IPS DF 4.7 (cell line): ENCODE results near the gene OASL.
"Not testable (repeated sequence)": the region's sequence is repeated elsewhere in the genome, so short reads cannot be mapped to it uniquely, and the experiment has no call there.

Source experiments
- DNase-seq: peaks from one replicate; pipeline ENCODE4 v3.0.0-alpha.2; 2013; ENCODE audit warnings: low spot score; ENCODE audit errors: extremely low read depth

OASL gene, protein sequence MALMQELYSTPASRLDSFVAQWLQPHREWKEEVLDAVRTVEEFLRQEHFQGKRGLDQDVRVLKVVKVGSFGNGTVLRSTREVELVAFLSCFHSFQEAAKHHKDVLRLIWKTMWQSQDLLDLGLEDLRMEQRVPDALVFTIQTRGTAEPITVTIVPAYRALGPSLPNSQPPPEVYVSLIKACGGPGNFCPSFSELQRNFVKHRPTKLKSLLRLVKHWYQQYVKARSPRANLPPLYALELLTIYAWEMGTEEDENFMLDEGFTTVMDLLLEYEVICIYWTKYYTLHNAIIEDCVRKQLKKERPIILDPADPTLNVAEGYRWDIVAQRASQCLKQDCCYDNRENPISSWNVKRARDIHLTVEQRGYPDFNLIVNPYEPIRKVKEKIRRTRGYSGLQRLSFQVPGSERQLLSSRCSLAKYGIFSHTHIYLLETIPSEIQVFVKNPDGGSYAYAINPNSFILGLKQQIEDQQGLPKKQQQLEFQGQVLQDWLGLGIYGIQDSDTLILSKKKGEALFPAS

DNA sequence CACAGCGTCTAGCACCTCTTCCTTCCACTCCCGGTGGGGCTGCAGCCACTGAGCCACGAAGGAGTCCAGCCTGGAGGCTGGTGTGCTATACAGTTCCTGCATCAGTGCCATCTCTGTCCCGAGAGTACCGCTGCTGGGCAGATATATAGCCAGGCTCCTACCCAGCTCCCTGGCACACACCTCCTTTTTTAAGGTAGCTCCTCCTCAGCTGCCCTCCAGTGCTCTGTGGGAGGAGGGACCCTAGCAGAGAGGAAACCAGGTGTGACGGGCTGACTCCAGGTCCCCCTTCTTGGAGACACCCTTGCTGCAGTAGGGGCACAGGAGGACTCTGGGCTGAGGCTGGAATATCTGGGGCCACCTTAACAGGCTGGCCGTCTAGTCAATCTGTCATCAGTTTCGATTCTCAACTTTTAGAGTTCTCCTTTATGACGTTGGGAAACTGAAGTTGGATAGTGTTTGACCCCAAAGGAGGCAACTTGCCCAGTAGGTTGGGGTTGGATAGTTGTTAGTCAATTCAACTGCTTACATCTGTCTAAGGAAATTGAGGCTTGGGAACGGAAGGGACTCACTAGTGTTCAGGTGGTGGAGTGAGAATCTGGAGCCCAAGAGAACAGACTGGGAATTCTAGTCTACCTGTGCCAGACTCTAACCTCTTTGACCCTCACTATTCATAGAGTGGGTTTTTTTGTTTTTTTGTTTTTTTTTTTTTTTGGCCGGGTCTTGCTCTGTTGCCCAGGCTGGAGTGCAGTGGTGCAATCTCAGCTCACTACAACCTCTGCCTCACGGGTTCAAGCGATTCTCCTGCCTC, at the start of gene OASL:
Gene OASL (minus strand): TSS at position 386 of the 808 bp plus-strand sequence. CDS start 275 bp downstream, at position 111.
- DNase-seq: no peak

DNA sequence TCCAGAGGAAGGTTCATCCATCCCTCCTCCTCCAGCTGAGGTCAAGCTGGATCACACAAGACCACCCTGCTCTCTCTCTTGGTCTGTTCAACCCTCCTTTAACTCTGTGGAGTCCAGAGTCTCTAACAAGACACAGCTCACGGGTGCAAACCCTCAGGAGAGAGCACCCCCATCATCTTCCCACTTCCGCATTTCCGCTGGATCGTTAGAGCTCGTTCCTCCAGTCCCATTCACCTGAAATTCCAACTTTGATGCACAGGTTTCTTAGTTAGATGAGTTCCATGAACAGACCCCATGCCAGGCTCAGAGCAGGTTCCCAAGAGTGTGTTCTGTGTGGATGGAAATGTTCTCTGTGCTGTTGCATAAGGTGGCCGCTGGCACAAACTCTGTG, 49.1 kb upstream of the OASL start:
- DNase-seq: no peak

DNA sequence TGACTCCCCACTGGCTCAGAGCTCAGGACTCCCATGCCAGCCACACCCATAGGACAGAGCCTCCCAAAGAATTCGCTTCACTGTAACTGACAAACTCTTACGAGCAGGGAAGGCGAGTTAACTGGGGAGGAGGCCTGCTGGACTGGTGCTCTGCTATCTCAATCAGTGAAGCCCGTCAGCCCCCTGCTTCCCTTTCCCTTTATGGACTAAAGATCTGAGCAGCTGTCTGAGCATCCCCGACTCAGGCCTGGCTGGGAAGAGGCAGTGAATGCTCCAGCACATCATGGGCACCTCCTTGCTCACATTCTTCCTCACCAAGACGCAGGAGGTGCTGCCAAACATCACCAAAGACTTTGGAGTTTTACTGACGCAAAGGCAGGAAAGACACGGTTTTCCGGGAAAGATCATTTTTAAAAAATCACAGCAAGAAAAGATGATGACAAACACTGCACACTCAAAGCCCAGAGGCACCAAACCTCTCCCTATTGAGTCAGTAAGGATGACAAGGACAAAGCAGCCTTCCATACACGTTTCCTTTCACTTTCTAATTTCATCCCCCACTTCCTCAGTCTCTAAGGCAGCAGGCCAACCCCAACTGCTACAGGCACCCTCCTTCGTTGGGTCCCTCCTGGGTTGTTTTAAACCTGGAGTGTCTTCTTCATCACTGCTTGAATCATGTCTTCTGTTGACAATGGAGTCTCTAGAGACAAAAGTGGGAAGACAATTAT, 48.6 kb upstream of the OASL start:
- no peak for DNase-seq

DNA sequence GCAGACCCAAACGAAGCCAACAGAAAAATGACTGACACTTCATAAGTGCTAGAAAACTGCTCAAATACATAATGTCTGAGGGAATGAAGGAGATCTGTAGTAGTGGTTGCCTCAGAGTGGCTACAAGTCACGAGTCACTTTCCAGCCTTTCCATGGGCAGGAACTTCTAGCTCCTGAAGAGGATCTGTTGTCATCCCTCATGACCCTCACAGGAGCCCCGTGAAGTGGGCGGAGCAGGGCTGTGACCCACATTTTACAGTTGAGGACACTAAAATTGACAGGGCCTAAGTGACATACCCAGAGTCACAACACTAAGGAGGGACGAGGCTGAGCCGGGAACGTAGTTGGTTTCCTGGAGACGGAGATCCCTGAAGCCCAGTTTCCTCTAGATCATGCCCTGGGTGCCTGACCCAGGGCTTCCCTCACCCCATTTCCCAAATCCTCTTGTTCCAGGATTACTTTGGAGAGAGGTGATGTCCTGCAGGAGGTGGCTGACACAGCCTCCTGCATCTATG, 47.8 kb upstream of the OASL start:
- no peak for DNase-seq

DNA sequence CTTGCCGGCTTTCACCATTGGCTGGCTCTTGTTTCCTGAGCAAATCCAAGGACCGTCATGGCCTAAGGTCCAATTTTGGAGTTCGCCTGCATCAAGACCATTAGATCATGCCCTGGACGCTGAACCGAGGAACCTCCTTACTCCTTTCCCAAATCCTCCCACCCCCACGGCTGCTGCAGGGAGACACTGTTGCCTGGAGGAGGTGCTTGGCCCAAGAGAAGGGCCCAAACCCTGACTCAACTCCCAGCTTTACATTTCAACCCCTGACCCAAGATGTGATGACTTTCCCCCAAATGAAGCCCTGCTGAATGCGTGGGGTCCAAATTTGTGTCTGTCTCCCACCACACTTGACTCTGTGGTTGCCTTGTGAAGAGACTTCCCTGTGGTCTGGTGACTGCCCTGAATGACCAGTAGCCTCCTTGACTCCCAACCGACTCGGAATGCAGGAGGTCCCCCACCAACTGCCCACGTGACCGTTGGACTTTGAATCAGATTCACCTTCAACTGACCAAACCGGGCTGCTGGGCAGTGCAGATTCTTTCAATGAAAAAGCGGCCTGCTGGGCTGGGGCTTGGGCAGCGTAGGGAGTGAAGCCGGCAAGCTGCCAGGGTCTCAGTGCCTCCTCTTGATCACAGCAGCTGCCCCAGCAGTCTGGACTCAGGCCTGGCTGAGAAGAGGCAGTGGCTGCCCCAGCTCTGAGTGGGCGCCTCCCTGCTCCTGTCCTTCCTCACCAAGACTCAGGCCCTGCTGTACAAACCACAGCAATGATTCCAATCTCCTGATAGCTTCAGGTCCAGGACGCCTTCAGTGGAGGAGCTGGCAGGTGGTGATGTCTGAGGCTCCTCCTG, 46.7 kb upstream of the OASL start:
- no peak for DNase-seq

DNA sequence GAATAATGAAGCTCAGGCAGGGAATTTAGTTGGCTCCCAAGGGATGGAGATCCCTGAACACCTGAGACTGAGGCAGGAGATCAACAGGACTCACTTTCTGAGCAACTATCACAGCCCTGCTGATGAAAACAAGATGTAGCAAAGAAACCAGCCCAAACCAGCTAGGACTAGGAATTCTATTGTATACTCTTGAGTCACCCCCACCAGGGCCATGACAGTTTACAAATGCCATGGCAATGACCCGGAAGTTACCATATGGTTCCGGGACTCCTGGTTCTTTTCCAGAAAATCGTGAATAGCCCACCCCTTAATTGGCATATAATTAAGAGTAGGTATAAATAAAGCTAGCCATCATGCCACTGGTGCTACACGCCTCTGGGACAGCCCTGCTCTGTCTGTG, 46.0 kb upstream of the OASL start:
- DNase-seq: no peak

DNA sequence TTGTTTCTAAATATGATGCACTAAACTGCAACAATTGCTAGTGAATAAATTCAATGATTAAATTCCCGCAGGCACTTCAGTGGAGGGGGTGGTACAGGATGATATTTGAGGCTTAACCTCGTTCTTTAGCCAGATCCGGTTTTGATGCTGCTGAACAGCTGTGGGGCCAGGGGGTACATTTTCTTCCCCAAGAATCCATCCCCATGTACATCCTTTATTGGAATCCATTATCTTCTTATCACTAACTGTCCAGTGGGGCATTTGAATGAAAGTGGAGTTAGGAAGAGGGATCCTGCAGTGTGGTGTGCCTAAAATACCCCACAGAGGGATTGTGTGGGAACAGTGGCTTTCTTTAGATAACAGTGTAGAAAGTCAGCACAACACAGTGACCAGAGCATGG, 45.2 kb upstream of the OASL start:
- DNase-seq: no peak

DNA sequence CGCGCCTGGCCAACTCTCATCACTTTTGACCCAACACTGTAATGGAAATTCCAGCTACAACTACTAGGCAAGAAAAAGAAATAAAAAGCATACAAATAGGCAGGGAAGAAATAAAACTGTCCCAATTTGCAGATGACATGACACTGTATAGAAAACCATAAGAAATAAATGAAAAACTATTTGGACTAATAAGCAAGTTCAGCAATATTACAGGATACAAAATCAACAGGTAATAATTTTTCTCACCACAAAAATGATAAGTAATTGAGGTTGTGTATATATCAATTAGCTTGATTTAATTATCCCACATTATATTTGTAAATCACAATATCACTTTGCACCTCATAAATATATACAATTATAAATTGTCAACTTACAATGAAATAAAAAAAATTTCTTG, 41.9 kb upstream of the OASL start:
- no peak for DNase-seq

DNA sequence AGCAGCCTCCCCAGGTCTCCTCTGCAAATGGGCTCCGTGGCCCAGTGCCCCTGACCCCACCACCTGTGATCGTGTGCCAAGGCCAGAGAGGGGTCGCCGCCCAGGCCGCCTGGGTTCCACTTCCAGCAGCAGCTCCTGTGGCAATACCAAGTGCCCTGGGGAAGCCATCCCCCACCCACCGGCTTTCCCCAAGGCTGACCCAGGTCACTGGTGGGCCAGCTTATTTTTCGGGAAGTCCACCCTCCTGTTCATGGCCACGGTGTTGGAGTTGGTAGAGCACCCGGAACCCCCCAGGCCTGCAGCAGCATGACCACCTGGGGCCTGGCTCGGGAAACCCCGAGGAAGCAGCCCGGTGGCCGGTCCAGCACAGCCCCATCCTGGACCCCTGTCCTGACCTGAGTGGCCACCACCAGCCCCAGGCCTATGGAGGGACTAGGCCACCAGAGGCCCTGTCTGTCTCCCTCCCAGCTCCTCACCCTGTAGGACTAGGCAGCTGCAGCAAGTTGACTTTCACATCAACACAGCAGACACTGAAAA, 40.8 kb upstream of the OASL start:
- DNase-seq: no peak

DNA sequence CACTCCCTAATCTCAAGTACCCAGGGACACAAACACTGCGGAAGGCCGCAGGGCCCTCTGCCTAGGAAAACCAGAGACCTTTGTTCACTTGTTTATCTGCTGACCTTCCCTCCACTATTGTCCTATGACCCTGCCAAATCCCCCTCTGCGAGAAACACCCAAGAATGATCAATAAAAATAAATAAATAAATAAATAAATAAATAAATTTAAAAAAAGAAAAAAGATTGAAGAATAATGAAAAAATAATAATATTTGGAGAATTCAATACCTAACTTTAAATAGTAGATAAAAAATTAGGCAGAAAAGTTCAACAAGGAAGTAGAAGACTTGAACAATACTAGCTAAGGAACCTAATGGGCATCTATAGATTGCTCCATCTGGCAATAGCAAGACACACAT, 38.4 kb upstream of the OASL start:
- not testable (repeated sequence) for DNase-seq

DNA sequence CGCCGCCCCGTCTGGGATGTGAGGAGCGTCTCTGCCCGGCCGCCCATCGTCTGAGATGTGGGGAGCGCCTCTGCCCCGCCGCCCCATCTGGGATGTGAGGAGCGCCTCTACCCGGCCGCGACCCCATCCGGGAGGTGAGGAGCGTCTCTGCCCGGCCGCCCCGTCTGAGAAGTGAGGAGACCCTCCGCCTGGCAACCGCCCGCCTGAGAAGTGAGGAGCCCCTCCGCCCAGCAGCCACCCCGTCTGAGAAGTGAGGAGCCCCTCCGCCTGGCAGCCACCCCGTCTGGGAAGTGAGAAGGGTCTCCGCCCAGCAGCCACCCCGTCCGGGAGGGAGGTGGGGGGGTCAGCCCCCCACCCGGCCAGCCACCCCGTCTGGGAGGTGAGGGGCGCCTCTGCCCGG, 36.9 kb upstream of the OASL start:
- DNase-seq: not testable (repeated sequence)

DNA sequence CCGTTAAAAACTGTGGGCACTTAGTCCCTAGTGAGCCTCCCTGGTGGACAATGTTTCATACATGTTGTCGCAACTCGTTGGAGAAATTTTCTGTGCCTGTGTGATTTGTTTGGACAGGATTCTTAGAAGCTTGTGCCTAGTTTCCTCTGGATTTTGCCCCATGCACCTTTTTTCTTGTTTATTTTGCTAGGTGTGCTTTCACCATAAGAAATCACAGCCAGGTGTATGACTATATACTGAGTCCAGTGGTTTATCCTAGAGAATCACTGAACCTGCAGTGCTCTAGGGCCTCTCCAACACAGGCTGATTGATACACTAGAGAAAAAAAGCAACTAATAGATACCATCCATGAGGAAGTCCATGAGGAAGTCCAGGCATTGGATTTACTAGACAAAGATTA, 33.1 kb upstream of the OASL start:
- no peak for DNase-seq

DNA sequence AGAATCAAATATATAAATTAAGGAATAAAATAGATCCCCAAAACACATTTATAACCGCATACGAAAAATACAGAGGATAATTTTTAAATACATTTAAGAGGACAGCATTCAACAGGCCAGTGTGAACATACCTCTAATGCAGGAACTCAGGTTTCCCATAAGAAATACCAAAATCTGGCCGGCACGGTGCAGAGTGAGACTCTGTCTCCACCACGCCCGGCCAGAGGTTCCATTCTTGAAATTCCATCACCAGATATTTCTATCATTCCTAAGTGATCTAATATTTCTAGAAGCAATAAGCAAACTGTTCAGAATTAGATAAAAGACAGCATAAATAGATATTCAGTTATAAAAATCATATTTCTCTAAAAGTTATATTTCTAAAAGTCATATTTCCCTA, 30.2 kb upstream of the OASL start:
- no peak for DNase-seq

DNA sequence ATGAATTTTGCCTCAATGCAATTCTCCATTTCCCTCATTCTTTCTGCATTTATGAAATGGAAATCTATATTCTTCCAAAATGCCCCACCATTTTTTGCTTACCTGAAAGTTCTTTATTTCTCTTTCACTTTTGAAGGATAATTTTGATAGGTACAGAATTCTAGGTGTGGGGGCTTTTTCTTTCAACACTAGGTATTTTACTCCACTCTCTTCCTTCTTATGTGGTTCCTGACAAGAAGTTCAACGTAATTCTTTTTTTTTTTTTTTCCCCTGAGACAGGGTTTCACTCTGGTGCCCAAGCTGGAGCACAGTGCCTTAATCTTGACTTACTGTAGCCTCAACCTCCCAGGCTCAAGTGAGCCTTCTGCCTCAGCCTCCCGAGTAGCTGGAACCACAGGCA, 26.3 kb upstream of the OASL start:
- no peak for DNase-seq

DNA sequence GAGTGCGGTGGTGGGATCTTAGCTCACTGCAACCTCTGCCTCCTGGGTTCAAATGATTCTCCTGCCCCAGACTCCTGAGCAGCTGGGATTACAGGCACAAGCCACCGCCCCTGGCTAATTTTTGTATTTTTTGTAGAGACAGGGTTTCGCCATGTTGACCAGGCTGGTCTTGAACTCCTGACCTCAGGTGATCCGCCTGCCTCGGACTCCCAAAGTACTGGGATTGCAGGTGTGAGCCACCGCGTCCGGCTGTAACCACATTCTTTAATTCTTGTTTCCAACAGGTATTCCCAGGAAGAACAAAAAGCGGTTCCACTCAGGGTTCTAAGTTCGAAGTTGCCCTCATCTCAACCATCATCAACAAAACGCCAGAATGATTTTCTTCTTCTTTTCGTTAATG, 25.5 kb upstream of the OASL start:
- DNase-seq: not testable (repeated sequence)

DNA sequence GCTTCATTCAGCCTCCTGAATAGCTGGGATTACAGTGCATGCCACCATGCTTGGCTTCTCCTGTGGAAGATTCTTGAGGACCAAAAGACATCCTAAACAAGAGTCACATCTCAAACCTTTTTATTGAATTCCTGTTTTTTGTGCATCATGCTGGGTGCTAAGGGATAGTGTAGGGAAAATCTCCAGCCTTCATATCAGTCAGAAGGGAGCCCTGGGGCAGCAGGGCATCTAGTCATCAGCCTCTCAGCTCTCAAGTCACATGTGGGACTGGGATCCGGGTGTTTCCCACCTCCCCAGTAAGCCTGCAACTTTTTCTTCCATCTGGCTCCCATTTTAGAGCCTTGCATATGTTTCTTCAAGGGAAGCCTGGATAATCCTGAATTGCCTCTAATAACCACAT, 25.1 kb upstream of the OASL start:
- no peak for DNase-seq

DNA sequence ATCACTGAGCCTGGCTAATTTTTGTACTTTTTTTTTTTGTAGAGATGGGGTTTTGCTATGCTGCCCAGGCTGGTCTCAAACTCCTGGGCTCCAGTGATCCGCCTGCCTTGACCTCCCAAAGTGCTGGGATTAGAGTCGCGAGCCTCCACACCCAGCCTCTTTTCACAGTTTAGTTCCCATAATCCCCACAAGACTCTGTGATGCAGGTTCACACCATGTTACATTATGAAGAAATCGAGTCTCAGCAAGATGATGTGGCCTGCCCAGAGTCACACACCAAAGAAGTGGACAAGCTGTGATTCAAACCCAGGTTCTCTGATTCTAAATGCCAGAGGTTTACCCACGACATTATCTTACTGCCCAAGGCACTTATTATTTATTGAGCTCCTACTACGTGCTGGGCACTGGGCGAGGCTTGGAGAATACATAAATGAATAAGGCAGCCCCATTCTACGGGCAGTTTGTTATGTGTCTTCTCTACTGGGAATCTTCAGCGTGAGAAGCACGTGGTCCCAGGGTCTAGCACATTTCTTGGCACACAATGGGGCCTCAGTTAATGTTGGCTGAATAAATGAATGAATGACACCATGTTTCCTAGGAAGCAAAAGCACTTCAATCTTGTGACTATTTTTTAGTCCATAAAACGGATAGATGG, 23.5 kb upstream of the OASL start:
- no peak for DNase-seq

DNA sequence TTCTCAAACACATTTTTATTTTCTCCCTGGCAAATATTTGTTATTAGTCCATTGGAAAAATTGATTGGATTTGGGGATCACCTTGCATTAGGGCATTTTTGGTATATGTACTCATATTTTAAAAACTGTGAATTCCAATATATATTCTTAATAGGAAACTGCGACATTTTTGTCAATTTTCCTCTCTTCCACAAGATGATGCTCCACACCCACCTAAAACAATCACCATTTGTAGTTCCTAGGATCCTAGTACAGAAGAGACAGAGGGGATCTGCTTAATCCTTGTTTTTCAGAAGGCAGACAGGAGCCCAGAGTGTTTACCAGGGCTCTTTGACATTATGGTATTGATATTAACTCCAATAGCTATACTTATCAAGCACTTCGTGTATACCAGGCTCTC, 22.8 kb upstream of the OASL start:
- no peak for DNase-seq

DNA sequence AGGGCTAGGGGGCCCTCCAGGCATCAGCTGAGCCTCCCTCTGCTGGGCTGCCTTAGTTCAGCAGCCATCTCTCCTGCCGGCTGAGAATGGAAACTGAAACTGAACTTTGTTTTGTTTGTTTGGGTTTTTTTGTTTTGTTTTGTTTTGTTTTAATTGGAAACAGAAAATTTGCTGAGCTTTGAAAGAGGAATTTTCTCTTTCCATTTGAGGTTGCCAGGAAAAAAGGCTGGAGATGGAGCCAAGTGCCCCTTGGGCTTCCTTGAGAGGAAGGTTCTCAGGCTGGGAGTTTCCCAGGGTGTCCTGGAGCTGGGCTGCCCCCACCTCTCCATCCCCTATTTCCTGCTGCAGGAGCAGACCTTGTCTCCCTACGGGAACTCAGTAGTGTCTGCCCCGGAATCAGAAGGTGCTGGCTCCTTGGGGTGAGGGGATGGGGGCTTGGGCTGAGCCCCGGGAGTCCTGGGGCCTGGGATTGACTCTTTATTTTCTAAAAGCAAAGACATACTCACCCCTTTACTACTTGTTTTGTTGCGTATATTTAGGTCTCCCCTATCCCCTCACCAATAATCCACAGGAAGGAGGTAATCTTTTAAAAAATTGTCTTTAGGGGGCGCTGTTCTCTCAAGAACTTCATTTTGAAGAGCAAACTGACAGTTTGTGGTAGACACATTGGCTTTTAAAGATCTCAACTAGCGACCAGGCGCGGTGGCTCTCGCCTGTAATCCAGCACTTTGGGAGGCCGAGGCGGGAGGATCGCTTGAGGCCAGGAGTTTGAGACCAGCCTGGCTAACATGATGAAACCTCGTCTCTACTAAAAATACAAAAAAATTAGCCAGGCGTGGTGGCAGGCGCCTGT, 21.3 kb upstream of the OASL start:
- DNase-seq: peak; percentile 49
